Measurements from ENCODE around the gene TTLL7. TPM values are rescaled to one million over a fixed set of nuclear protein-coding genes. Genes with fewer than 3 reads are reported as not detected.
A peak's percentile ranks its signal among the peaks of the same experiment; 100 is the strongest.

Gene TTLL7
- total RNA-seq, 1 donor from 2014 or later, result 117 TPM

- Mint-ChIP-seq H3K36me3 (ENCODE audit: insufficient read depth) (peaks cover 5% of the 10 kb centered on the region), H3K27ac (no peak overlapping the region), H3K27me3 (no peaks in the 10 kb centered on the region), H3K4me3 (ENCODE audit: low read depth) (no peak overlapping the region), H3K4me1 (ENCODE audit: low read depth) (peaks cover 2% of the 10 kb centered on the region), H3K9me3 (ENCODE audit: low read depth) (peaks cover 18% of the 10 kb centered on the region)
- no peak for DNase-seq (ENCODE audit: low spot score, unreplicated experiment)
- no peak for TF ChIP-seq CTCF (IDR thresholded peaks at IDR 0.05; ENCODE audit: unreplicated experiment)
Measured at GRCh38 chr1:84027368-84027767, 28.4 kb upstream of the TTLL7 start.

- Mint-ChIP-seq H3K36me3 (ENCODE audit: insufficient read depth) (peaks cover 11% of the 10 kb centered on the region), H3K27ac (no peak overlapping the region), H3K4me1 (ENCODE audit: low read depth) (peaks cover 6% of the 10 kb centered on the region), H3K4me3 (ENCODE audit: low read depth) (no peak overlapping the region), H3K9me3 (ENCODE audit: low read depth) (peaks cover 24% of the 10 kb centered on the region), H3K27me3 (no peaks in the 10 kb centered on the region)
- TF ChIP-seq CTCF (IDR thresholded peaks at IDR 0.05; ENCODE audit: unreplicated experiment), result no peak
- DNase-seq (ENCODE audit: low spot score, unreplicated experiment), result no peak
Measured at GRCh38 chr1:84025966-84026365, 27.0 kb upstream of the TTLL7 start.

GRCh38 chr1:84021822-84022221, 22.9 kb upstream of the TTLL7 start:
- Mint-ChIP-seq H3K9me3 (ENCODE audit: low read depth) (peaks cover 20% of the 10 kb centered on the region), H3K36me3 (ENCODE audit: insufficient read depth) (peaks cover 11% of the 10 kb centered on the region), H3K4me1 (ENCODE audit: low read depth) (peaks cover 34% of the 10 kb centered on the region), H3K27me3 (no peaks in the 10 kb centered on the region), H3K4me3 (ENCODE audit: low read depth) (no peak overlapping the region), H3K27ac (no peak overlapping the region)
- DNase-seq (ENCODE audit: low spot score, unreplicated experiment), result no peak
- TF ChIP-seq CTCF (IDR thresholded peaks at IDR 0.05; ENCODE audit: unreplicated experiment), result no peak

- Mint-ChIP-seq H3K36me3 (ENCODE audit: insufficient read depth) (peaks cover 11% of the 10 kb centered on the region), H3K27ac (peak overlapping the region; percentile 87), H3K4me1 (ENCODE audit: low read depth) (peaks cover 36% of the 10 kb centered on the region), H3K4me3 (ENCODE audit: low read depth) (no peak overlapping the region), H3K9me3 (ENCODE audit: low read depth) (peaks cover 20% of the 10 kb centered on the region), H3K27me3 (no peaks in the 10 kb centered on the region)
- peak; percentile 9 for DNase-seq (ENCODE audit: low spot score, unreplicated experiment)
- TF ChIP-seq CTCF (IDR thresholded peaks at IDR 0.05; ENCODE audit: unreplicated experiment), result no peak
Measured at GRCh38 chr1:84020151-84020550, 21.2 kb upstream of the TTLL7 start.

GRCh38 chr1:84019217-84019616, 20.3 kb upstream of the TTLL7 start:
- Mint-ChIP-seq H3K4me1 (ENCODE audit: low read depth) (peaks cover 36% of the 10 kb centered on the region), H3K9me3 (ENCODE audit: low read depth) (peaks cover 14% of the 10 kb centered on the region), H3K27me3 (no peaks in the 10 kb centered on the region), H3K36me3 (ENCODE audit: insufficient read depth) (peaks cover 8% of the 10 kb centered on the region), H3K27ac (peak overlapping the region; percentile 87), H3K4me3 (ENCODE audit: low read depth) (no peak overlapping the region)
- no peak for DNase-seq (ENCODE audit: low spot score, unreplicated experiment)
- no peak for TF ChIP-seq CTCF (IDR thresholded peaks at IDR 0.05; ENCODE audit: unreplicated experiment)
